Smooth muscle cell (in vitro differentiated cells): ENCODE measurements around the gene ARID4A. TPM values are rescaled to one million over a fixed set of nuclear protein-coding genes. Genes with fewer than 3 reads are reported as not detected.
"Not testable (repeated sequence)": the region's sequence is repeated elsewhere in the genome, so short reads cannot be mapped to it uniquely, and the experiment has no call there.

Experiments used
- DNase-seq: peaks from one replicate; lab custom pipeline; 2025; ENCODE audit not compliant: unreplicated experiment; lab: John Stamatoyannopoulos, UW
- H2AFZ ChIP-seq: fragments of 200-600 bp; sonication (generic); 2 replicates; pipeline ENCODE4 v1.6.0; 2016; ENCODE audit warnings: antibody characterized with exemption, low read depth, mild to moderate bottlenecking
- H3F3A ChIP-seq: fragments of 200-600 bp; sonication (generic); 2 replicates; pipeline ENCODE4 v1.6.0; 2017; ENCODE audit warnings: antibody characterized with exemption, low read depth
- H3K27ac ChIP-seq: fragments of 200-600 bp; sonication (generic); 2 replicates; pipeline ENCODE4 v1.5.1; 2016; ENCODE audit warnings: low read depth, mild to moderate bottlenecking
- H3K27me3 ChIP-seq: fragments of 200-600 bp; sonication (generic); 2 replicates; pipeline ENCODE4 v1.6.1; 2016; ENCODE audit warnings: low read depth, mild to moderate bottlenecking
- H3K36me3 ChIP-seq: fragments of 200-600 bp; sonication (generic); 2 replicates; pipeline ENCODE4 v1.5.1; 2016; ENCODE audit warnings: low read depth
- H3K4me1 ChIP-seq: fragments of 200-600 bp; sonication (generic); 2 replicates; pipeline ENCODE4 v1.5.1; 2016; ENCODE audit warnings: low read depth
- H3K4me2 ChIP-seq: fragments of 200-600 bp; sonication (generic); 2 replicates; pipeline ENCODE4 v1.6.0; 2016; ENCODE audit warnings: mild to moderate bottlenecking
- H3K4me3 ChIP-seq: fragments of 200-600 bp; sonication (generic); 2 replicates; pipeline ENCODE4 v1.5.1; 2016; ENCODE audit warnings: mild to moderate bottlenecking
- H3K79me2 ChIP-seq: fragments of 200-600 bp; sonication (generic); 2 replicates; pipeline ENCODE4 v1.6.0; 2016; ENCODE audit warnings: low read depth, mild to moderate bottlenecking
- H3K9ac ChIP-seq: fragments of 200-600 bp; sonication (generic); 2 replicates; pipeline ENCODE4 v1.6.0; 2016; ENCODE audit warnings: low read depth
- H3K9me3 ChIP-seq: fragments of 200-600 bp; sonication (generic); replicated peaks from 2 replicates; pipeline ENCODE4 v1.5.1; 2016; ENCODE audit warnings: low read depth
- H4K20me1 ChIP-seq: fragments of 200-600 bp; sonication (generic); 2 replicates; pipeline ENCODE4 v1.6.0; 2016; ENCODE audit warnings: low read depth
- whole genome bisulfite sequencing: methylation state at CpG from one replicate; pipeline ENCODE4 v1.1.7; 2016; ENCODE audit warnings: low lambda C conversion rate; 5-methylcytosine and 5-hydroxymethylcytosine counted together
- polyA plus RNA-seq: library from polyadenylated mRNA; unstranded; fragments of >200 nt; fragmentation: Nextera tagmentation; extraction: Ambion mirVana; gene quantifications from 2 replicates; pipeline ENCODE4 v1.2.1, GENCODE V29; 2016
- total RNA-seq: library from RNA; depleted of rRNA; stranded (reverse); fragments of >200 nt; gene quantifications from 2 replicates; pipeline ENCODE4 v1.2.3, GENCODE V29; 2014
- TF ChIP-seq, protein P1 (sequence below): fragments of 200-600 bp; sonication (generic); IDR thresholded peaks from 2 replicates; pipeline ENCODE4 v1.5.1; 2017; ENCODE audit warnings: borderline replicate concordance, mild to moderate bottlenecking, antibody characterized with exemption; ENCODE audit not compliant: insufficient read depth, poor library complexity, severe bottlenecking

Gene ARID4A
- total and polyA plus RNA-seq, 2 experiments from 2014 or later, result 14.1 to 18.4 TPM

DNA sequence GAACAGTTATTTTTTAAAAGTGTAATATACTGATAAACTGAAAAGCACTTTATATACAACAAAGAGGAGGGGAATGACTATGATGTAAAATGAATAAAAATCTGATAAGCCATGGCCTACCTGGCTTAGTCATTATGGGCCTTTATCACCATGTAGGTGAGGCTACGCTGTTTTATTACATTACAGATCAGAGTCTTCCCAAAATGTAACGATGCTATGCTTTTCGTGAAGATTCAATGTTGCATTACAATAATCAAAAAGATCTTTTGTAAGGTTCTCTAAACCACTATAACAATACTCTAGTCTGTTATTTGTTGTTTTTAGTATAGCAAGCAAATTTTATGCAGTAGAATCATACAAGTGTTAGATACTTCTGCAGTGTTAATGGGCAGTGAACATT, 34.2 kb downstream of the ARID4A start:
- Histone ChIP-seq H2AFZ (no peak overlapping the region), H3K4me3 (no peak overlapping the region), H4K20me1 (peaks cover 4% of the 10 kb centered on the region), H3K27me3 (no peaks in the 10 kb centered on the region), H3K9me3 (no peaks in the 10 kb centered on the region), H3K9ac (no peak overlapping the region), H3F3A (peaks cover 10% of the 10 kb centered on the region), H3K79me2 (peaks cover 3% of the 10 kb centered on the region), H3K36me3 (peaks cover 15% of the 10 kb centered on the region), H3K27ac (no peak overlapping the region), H3K4me2 (no peak overlapping the region), H3K4me1 (peaks cover 11% of the 10 kb centered on the region)
- DNase-seq, result no peak
- WGBS, result 94% methylated on average over 3 of the region's 3 CpGs
- TF ChIP-seq, protein P1, sequence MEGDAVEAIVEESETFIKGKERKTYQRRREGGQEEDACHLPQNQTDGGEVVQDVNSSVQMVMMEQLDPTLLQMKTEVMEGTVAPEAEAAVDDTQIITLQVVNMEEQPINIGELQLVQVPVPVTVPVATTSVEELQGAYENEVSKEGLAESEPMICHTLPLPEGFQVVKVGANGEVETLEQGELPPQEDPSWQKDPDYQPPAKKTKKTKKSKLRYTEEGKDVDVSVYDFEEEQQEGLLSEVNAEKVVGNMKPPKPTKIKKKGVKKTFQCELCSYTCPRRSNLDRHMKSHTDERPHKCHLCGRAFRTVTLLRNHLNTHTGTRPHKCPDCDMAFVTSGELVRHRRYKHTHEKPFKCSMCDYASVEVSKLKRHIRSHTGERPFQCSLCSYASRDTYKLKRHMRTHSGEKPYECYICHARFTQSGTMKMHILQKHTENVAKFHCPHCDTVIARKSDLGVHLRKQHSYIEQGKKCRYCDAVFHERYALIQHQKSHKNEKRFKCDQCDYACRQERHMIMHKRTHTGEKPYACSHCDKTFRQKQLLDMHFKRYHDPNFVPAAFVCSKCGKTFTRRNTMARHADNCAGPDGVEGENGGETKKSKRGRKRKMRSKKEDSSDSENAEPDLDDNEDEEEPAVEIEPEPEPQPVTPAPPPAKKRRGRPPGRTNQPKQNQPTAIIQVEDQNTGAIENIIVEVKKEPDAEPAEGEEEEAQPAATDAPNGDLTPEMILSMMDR, result no peak

DNA sequence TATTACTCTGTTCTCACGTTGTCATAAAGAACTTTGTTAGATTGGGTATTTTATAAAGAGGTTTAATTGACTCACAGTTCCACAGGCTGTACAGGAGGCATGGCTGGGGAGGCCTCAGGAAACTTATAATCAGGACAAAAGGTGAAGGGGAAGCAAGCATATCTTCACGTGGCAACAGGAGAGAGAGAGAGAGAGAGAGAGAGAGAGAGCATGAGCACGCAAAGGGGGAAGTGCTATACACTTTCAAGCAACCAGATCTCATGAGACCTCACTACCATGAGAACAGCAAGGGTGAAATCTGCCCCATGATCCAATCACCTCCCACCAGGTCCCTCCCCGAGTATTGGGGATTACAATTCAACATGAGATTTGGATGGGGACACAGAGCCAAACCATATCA, 41.3 kb downstream of the ARID4A start:
- not testable (repeated sequence) for H3K9ac ChIP-seq, DNase-seq, H3F3A ChIP-seq, H3K4me3 ChIP-seq, H3K9me3 ChIP-seq, H3K27ac ChIP-seq, H3K4me1 ChIP-seq, H4K20me1 ChIP-seq, H3K79me2 ChIP-seq, H3K27me3 ChIP-seq, H3K36me3 ChIP-seq, H2AFZ ChIP-seq, H3K4me2 ChIP-seq
- 88% methylated on average over 4 of the region's 4 CpGs for WGBS

DNA sequence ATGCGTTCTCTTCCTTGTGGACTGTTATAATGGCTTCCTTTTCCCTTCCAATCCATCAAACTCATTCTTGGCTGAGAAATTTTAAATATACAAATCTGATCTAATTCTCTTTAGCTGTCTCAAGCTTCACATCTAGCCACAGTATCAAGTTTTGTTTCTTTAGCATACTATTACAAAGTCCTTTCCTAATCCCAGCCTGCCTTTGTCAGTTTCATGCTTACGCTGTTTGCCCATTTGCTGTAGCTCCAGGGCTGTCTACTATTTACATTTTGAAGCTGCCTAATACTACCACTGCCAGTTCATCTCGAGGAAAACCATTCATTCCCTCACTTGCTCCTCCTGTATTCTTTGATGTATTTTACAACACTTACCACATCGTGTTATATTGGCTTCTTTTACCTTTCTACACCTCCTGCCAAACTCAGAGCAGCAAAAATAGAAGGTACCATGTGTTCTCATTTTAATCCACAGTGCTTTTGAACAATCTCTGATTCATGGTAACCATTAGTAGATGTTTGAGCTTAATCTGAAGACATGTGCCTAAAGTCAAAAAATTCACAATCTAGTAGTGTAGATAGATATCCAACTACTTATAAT, 42.9 kb downstream of the ARID4A start:
- Histone ChIP-seq H3K4me3 (no peak overlapping the region), H4K20me1 (no peaks in the 10 kb centered on the region), H2AFZ (no peak overlapping the region), H3K27me3 (no peaks in the 10 kb centered on the region), H3K79me2 (peaks cover 3% of the 10 kb centered on the region), H3F3A (no peaks in the 10 kb centered on the region), H3K4me1 (no peaks in the 10 kb centered on the region), H3K4me2 (no peak overlapping the region), H3K9me3 (no peaks in the 10 kb centered on the region), H3K36me3 (peaks cover 8% of the 10 kb centered on the region), H3K27ac (no peak overlapping the region), H3K9ac (no peak overlapping the region)
- 85% methylated on average over 4 of the region's 4 CpGs for WGBS
- DNase-seq, result no peak
- TF ChIP-seq, protein P1, result no peak

DNA sequence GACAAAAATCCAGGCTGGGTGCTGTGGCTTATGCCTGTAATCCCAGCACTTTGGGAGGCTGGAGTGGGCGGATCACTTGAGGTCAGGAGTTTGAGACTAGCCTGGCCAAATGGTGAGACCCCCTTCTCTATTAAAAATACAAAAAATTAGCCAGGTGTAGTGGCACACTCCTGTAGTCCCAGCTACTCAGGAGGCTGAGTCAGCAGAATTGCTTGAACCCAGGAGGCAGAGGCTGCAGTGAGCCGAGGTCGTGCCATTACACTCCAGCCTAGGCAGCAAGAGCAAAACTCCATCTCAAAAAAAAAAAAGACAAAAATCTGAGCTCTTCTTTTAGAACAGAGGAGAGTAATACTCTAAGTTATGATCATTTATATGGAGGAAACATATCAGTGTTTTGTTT, 45.2 kb downstream of the ARID4A start:
- H2AFZ ChIP-seq, H3K79me2 ChIP-seq, H3K4me3 ChIP-seq, H3F3A ChIP-seq, H3K4me1 ChIP-seq, H3K4me2 ChIP-seq, H4K20me1 ChIP-seq, H3K9ac ChIP-seq, DNase-seq, H3K27ac ChIP-seq, H3K9me3 ChIP-seq, H3K27me3 ChIP-seq: not testable (repeated sequence)
- peaks cover 26% of the 10 kb centered on the region for H3K36me3 ChIP-seq
- WGBS, result 93% methylated on average over 3 of the region's 3 CpGs
